ENCODE results near the gene PGGHG.
"Not testable (repeated sequence)": the region's sequence is repeated elsewhere in the genome, so short reads cannot be mapped to it uniquely, and the experiment has no call there.

Gene PGGHG

GRCh38 chr11:316031-316701 lies 27.2 kb downstream of the PGGHG start:
- DNase-seq = peak; percentile 63

DNA sequence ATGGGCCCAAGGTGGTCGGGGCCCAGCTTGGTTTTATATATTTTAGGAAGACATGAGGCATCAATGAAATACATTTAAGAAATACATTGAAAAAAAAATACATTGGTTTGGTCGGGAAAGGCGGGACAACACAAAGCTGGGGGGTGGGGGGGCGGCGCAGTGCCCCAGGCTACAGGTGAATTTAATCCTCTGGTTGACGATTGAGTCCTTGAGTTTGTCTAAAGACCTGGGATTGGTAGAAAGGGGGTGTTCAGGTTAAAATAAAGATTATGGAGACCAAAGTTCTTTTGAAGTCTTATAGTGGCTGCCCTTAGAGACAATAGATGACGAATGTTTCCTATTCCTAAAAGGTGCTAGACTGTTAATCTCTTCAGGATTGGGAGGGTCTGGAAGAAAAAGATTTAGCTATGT lies 28.0 kb downstream of the PGGHG start:
- peak; percentile 54 for DNase-seq

GRCh38 chr11:317668-318404 lies 28.9 kb downstream of the PGGHG start:
- not testable (repeated sequence) for DNase-seq

DNA sequence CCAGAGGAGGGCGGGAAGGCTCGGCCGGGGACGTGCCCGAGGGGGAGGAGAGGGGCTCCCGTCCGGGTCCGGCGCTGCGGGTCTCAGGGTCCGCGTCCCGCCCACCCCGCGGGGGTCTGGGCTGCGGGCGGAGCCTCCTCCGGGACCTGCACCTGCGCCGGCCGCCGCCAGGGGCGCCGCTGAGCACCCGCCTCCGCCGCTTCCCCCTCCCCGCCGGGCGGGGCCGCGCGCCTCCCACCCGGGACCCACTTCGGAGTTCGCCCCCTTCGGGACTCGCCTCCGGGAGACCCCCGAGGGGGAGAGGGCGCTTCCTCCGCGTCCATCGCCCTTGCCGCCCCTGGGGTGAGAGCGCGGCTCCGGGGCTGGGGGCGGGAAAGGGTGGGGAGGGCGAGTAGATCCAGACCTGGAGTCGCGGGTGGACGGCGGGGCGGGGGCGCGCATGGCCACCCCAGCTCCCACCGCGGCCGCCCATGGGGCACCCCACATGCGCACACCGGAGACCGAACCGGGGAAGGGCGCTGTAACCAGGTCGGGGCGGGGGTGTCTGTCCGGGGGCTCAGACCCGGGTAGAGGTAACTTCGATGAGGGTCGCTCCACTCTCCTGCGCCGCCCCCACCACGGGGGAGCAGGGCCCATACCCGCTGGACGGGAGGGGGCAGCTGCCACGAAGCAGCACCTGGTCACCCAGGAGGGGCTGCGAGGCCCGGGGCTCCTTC lies 29.6 kb downstream of the PGGHG start:
- DNase-seq = not testable (repeated sequence)

DNA sequence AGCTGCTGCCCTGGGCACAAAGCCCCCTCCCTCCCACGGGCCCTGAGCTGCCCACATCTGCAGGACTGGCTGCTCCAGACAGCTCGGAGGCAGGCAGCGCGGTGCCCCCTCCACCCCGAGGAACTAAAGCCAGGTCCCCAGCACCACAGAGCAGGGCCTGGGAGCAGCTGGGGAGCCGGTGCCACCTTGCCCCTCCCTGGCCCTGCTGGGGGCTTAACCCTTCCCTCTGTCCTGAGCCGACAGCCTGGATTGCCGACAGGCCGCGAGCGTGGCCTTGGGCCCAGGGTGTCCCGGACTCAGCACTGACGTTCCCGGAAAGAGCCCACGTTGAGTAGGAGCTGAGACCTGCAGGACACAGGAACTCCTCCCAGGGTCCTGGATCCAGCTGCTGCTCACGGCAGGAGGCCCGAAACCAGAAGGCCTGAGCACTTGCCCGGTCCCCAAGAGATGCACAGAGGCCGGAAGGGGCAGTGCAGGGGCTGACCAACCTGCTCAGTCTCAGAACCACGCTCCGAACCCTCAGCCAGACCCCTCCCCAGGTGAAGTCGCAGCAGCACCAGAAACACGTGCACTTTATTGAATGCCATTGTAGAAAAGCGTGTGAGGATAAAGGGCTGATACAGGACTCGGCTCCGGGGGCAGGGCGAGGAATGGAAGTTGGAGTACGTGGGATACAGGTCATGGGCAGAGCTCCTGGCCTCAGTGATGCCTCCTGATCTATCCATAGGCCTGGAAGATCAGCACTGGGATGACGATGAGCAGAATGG lies 30.4 kb downstream of the PGGHG start:
- DNase-seq = not testable (repeated sequence)

GRCh38 chr11:319888-320273 lies 31.0 kb downstream of the PGGHG start:
- DNase-seq = not testable (repeated sequence)

DNA sequence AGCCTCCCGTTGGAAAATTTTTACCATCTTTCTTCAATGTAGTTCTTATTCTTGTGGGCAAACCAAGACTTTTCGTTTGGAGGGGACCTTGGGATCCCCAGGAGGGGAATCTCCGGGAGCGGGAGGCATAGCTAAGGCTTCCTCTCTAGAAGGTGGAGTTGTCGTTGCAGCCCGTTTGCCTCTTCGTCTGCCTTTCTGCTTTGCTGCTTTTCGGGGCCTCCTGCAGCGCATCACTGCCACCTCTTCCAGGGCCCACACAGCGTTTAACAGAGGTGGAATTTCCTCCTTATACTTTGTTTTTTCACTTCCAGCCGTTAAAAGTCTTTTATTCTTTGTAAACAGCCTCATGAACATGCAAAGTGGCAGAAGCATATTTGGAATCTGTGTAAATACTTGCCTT lies 35.2 kb downstream of the PGGHG start:
- DNase-seq = no peak

DNA sequence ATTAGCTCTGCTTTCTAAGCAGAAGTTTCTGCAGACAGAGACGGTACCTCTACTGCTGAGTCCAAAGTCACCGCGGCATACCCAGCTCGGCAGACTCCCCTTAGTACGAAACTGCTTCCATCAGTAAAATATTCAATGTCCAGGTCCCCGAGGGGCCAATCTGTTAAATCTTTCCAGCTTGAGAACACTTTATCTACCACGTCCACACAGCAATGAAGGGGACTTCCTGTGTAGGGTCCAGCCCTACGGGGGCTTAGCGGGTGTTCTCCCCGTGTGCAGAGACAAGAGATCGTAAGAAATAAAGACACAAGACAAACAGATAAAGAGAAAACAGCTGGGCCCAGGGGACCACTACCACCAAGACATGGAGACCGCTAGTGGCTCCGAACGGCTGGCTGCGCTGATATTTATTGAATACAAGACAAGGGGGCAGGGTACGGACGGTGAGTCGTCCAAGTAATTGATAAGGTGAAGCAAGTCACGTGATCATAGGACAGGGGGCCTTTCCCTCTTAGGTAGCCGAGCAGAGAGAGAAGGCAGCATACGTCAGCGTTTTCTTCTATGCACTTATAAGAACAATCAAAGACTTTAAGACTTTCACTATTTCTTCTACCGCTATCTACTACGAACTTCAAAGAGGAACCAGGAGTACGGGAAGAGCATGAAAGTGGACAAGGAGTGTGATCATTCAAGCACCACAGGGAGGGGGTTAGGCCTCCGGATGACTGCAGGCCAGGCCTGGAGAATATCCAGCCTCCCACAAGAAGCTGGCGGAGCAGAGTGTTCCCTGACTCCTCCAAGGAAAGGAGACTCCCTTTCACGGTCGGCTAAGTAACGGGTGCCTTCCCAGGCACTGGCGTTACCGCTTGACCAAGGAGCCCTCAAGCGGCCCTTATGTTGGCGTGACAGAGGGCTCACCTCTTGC lies 35.9 kb downstream of the PGGHG start:
- DNase-seq = not testable (repeated sequence)

DNA sequence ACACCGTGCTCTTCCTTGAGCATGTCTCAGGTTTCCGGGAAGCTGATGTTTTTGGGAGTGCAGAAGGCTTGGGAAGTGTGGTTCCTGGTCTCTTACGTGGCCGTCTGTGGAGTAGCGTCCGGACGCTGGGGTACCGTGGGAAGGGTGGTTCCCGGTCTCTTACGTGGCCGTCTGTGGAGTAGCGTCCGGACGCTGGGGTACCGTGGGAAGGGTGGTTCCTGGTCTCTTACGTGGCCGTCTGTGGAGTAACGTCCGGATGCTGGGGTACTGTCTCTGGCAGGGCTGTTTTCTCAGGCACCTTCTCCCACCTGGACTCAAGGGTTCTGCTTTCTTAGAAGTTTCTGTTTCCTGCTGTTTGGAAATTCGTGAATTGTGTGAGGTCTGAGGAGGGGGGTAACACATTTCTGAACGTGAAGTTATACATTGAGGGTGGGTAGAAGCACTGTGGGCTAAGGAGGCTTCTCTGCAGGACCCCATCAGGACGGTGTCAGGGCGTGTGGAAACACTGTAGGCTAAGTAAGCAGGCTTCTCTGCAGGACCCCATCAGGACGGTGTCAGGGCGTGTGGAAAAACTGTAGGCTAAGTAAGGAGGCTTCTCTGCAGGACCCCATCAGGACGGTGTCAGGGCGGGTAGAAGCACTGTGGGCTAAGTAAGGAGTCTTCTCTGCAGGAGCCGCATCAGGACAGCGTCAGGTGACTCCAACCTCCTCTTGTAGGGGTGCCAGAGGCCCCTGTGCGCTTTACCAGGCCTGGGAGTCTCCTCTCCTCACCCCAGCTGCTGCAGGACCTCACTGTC lies 37.1 kb downstream of the PGGHG start:
- DNase-seq = no peak

GRCh38 chr11:326592-326841 lies 37.6 kb downstream of the PGGHG start:
- no peak for DNase-seq

- peak; percentile 84 for DNase-seq
Measured at GRCh38 chr11:326842-327580, 38.1 kb downstream of the PGGHG start.

GRCh38 chr11:327581-327923 lies 38.6 kb downstream of the PGGHG start:
- no peak for DNase-seq

- no peak for DNase-seq
Measured at GRCh38 chr11:328012-328411, 39.1 kb downstream of the PGGHG start.

DNA sequence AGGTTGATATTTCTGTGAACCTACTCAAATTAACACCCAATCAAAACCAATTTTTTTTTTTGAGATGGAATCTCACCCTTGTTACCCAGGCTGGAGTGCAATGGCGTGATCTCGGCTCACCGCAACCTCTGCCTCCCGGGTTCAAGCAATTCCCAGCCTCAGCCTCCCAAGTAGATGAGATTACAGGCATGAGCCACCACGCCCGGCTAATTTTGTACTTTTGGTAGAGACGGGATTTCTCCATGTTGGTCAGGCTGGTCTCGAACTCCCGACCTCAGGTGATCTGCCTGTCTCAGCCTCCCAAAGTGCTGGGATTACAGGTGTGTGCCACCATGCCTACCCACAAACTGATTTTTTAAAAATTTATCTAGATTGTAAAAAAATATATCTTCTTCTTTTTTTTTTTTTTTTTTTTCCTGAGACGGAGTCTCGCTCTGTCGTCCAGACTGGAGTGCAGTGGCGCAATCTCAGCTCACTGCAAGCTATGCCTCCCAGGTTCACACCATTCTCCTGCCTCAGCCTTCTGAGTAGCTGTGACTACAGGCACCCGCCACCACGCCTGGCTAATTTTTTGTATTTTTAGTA lies 39.7 kb downstream of the PGGHG start:
- DNase-seq = not testable (repeated sequence)

DNA sequence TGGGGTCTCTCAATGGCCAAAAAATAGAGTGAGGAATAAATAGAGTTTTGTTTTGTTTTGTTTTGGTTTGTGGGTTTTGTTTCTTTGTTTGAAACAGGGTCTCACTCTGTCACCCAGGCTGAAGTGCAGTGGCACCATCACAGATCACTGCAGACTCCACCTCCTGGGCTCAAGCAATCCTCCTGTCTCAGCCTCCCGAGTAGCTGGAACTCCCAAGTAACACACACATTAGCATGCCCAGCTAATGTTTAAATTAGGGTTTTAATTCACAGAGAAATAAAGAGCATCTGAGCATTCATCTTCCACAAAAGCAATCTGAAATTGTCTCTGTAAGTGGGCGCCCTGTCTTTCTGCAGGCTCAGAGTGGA lies 40.9 kb downstream of the PGGHG start:
- no peak for DNase-seq

DNA sequence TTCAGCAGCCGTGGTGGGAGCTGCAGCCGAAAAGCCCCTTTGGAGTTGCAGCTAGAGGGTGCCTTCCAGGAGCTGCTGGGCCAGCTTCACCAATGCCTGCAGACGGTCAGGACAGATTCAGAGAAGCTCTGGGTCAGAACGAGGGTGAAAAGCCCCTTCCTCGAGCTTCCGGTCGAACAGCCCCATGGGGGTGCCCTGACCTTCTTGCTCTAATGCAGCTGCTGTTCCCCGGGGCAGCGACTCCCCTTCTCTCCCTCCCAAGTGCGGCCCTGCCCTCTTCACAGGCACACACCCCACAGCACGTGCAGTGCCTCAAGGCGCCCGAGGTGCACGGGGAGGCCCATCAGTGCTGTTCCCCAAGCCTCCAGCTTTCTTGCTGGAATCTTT lies 41.4 kb downstream of the PGGHG start:
- no peak for DNase-seq

- peak; percentile 32 for DNase-seq
Measured at GRCh38 chr11:330694-331357, 41.9 kb downstream of the PGGHG start.

DNA sequence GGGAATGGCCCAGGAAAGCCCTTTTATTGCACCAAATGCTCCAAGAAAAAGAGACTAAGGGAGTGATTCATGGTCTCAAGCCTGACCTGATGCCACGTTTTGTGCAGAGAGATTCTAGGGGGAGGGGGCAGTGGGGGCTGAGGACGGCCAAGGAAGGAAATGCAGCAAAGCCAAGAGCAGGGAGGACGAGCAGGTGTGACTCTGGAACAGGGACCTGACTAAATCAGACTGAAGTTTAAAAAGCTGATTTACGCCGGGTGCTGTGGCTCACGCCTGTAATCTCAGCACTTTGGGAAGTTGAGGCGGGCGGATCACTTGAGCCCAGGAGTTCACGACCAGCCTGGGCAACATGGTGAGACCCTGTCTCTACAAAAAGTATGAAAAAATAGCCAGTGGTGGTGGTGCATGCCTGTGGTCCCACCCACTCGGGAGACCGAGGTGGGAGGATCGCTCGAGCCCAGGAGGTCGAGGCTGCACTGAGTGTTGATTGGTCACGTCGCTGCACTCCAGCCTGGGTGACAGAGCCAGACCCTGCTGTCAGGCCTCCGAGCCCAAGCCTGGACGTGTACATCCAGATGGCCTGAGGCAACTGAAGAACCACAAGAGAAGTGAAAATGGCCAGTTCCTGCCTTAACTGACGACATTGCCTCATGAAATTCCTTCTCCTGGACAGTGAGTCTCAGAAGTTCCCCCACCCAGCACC lies 42.6 kb downstream of the PGGHG start:
- no peak for DNase-seq
